Activated naive CD8-positive, alpha-beta T cell treated with anti-CD3 and anti-CD28 coated beads, Interleukin-2, amount 50 U/mL, for 24 hours (primary cell): ENCODE measurements around the gene GZMM.

Experiments used
- ATAC-seq: fragments of 150-1000 bp; cut with Tn5 transposase; one replicate; pipeline ENCODE4 v1.10.0; 2021
- DNase-seq: peaks from one replicate; pipeline ENCODE4 v3.0.0; 2021
- H3K27ac Mint-ChIP-seq: one replicate; pipeline ENCODE4 v1.8.0; 2021; ENCODE audit warnings: mild to moderate bottlenecking, mixed read lengths
- H3K27me3 Mint-ChIP-seq: one replicate; pipeline ENCODE4 v1.8.0; 2021; ENCODE audit warnings: mixed read lengths
- H3K36me3 Mint-ChIP-seq: one replicate; pipeline ENCODE4 v1.8.0; 2021; ENCODE audit warnings: low read depth, mixed read lengths
- H3K4me1 Mint-ChIP-seq: one replicate; pipeline ENCODE4 v1.8.0; 2021; ENCODE audit warnings: mixed read lengths
- H3K4me3 Mint-ChIP-seq: one replicate; pipeline ENCODE4 v1.8.0; 2021; ENCODE audit warnings: mild to moderate bottlenecking, moderate library complexity, mixed read lengths
- H3K9me3 Mint-ChIP-seq: one replicate; pipeline ENCODE4 v1.8.0; 2021; ENCODE audit warnings: mixed read lengths

The GZMM gene

DNA sequence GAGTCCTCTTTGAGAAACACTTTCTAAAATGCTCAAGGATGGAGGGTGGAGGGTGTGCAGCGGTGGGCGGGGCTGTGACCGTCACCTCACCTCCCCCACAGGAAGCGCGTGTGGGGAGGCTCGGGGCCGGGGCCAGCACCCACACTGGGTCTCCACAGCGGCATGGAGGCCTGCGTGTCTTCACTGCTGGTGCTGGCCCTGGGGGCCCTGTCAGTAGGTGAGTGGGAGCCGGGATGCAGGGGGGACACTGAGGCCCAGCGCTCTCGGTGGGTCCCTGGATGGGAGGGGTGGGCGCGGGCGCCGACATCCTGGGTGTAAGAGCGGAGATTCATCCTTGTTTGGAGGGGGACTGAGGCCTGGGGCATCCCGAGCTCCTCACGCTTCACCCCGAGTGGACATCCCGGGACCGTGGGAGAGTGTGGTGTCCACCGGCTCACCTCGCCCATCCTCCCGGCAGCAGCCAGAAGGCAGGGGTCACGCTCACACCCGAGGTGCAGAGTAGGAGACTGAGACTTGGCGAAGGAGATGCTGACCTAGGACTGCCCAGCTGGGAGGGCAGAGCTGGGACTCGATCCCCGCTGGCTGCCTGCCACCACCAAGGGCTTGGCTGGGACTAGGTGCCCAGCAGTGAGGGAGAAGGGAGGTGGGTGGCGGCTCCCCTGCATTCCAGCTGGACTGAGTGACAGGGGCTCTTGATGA is at the start of gene GZMM:
TSS of gene GZMM (plus strand) at position 144 of the 699 bp plus-strand sequence. CDS start at position 163, 19 bp downstream.
- peaks cover 26% of the 10 kb centered on the region for H3K4me1 Mint-ChIP-seq
- peaks cover 6% of the 10 kb centered on the region for H3K36me3 Mint-ChIP-seq
- no peaks in the 10 kb centered on the region for H3K9me3 Mint-ChIP-seq
- H3K27ac Mint-ChIP-seq, result peak within 1 kb of the TSS; percentile 79
- H3K27me3 Mint-ChIP-seq, result no peaks in the 10 kb centered on the region
- peak; percentile 77 for DNase-seq
- peak within 1 kb of the TSS; percentile 81 for H3K4me3 Mint-ChIP-seq
- peak; percentile 84 for ATAC-seq

DNA sequence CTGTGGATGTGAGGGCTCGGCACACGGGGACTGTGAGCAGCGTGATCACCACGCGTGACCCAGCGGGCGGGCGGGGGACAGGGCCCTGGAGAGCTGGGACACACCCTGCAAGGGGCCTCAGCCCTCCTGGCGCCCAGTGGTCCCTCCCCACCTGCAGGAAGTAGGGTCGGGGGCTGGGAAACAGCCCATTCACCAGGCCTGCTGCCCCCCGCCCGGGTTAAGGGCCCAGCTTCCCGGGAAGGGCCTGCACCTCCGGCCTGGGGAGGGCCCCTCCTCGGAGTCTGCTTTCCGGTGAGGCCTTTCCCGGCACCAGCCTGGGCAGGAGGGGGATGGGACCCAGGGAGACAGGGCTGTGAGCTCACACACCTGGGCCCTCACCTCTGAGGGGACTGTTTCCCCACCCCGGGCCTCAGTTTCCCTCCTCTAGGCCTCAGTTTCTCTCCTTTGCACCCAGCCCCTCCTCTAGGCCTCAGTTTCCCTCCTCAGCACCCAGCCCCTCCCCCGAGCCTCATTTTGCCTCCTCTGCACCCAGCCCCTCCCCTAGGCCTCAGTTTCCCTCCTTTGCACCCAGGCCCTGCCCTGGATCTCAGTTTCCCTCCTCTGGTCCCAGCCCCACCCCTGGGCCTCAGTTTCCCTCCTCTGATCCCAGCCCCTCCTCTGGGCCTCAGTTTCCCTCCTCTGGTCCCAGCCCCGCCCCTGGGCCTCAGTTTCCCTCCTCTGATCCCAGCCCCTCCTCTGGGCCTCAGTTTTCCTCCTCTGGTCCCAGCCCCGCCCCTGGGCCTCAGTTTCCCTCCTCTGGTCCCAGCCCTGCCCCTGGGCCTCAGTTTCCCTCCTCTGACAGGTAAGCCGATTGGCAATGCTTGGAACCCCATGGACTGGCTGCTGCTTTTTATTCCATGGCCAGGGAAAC is 49.4 kb upstream of the GZMM start:
- H3K4me3 Mint-ChIP-seq, result no peak overlapping the region
- ATAC-seq (no peak), DNase-seq (no peak)
- no peaks in the 10 kb centered on the region for H3K9me3 Mint-ChIP-seq
- no peak overlapping the region for H3K27ac Mint-ChIP-seq
- H3K4me1 Mint-ChIP-seq, result peaks cover 10% of the 10 kb centered on the region
- no peaks in the 10 kb centered on the region for H3K36me3 Mint-ChIP-seq
- peaks cover 24% of the 10 kb centered on the region for H3K27me3 Mint-ChIP-seq

DNA sequence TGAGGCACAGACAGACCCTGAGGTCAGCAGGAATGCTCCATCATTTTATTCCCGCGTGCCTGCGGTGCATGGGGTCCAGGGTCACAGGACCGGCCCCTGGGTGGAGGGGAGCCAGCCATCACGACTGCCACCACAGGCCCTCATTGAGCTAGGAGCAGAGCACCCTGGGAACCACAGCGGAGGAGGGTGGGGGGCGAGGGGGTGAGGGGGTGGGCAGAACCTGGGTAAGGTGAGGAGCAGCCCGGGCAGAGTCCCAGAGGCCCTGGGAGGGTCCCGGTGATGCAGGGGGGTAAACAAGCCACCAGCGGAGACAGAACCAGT is 48.8 kb upstream of the GZMM start:
- Mint-ChIP-seq H3K27me3 (peaks cover 26% of the 10 kb centered on the region), H3K36me3 (no peaks in the 10 kb centered on the region), H3K27ac (no peak overlapping the region), H3K4me3 (no peak overlapping the region), H3K9me3 (no peaks in the 10 kb centered on the region), H3K4me1 (peaks cover 10% of the 10 kb centered on the region)
- DNase-seq, result no peak
- no peak for ATAC-seq

DNA sequence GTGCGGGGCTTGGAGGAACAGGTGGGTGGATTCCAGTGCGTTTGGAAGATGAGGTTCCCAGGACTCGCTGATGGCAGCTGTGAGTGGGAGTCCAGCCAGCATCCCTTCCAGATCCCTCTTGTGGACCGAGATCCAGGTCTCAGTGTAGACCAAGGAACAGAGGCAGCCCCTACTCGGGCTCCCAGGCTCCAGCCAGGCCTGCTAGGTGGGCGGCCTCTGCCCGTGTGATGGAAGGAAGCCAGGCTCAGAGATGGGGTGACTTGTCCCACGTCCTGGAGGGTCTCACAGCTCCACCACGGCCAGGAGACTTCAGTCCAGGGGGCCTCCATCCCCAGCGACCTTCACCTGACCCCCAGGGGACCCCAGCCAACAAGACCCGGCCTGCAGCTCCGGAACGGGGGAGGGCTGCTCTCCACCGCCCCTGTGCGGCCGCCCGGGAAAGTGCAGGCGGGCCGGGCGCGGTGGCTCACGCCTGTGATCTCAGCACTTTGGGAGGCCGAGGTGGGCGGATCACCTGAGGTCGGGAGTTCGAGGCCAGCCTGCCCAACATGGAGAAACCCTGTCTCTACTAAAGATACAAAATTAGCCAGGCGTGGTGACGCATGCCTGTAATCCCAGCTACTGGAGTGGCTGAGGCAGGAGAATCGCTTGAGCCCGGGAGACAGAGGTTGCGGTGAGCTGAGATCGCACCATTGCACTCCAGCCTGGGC is 48.3 kb upstream of the GZMM start:
- Mint-ChIP-seq H3K4me3 (no peak overlapping the region), H3K36me3 (no peaks in the 10 kb centered on the region), H3K27me3 (peaks cover 26% of the 10 kb centered on the region), H3K27ac (no peak overlapping the region), H3K9me3 (no peaks in the 10 kb centered on the region), H3K4me1 (peaks cover 6% of the 10 kb centered on the region)
- ATAC-seq, result no peak
- peak; percentile 71 for DNase-seq

DNA sequence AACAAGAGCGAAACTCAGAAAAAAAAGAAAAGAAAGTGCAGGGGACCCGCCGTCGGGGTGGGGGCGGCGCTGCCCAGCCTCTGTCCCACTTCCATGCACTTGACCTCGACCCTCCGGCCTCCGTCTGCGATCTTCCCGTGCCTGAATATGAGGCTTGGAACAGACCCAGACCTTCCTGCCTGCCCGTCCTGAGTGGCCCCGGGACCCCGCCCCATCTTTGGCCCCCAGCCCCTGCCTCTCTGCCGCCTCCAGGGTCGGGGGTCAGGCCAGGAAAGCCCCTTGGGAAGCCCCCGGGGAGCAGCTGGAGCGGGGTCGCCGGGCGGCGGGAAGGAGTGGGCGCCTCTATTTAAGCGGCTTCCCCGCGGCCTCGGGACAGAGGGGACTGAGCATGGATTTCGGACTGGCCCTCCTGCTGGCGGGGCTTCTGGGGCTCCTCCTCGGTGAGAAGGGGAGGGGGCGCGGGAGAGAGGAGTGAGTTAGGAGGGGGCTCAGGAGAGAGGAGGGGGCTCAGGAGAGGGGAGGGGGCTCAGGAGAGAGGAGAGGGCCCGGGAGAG is 47.7 kb upstream of the GZMM start, which contains the start of gene MADCAM1:
TSS of gene MADCAM1 (plus strand) at position 375 of the 554 bp plus-strand sequence. CDS start at position 389, 14 bp downstream.
- Mint-ChIP-seq H3K9me3 (no peaks in the 10 kb centered on the region), H3K27ac (no peak within 1 kb of the TSS), H3K36me3 (no peaks in the 10 kb centered on the region), H3K4me1 (peaks cover 6% of the 10 kb centered on the region), H3K4me3 (no peak within 1 kb of the TSS), H3K27me3 (peaks cover 26% of the 10 kb centered on the region)
- ATAC-seq (no peak), DNase-seq (no peak)

DNA sequence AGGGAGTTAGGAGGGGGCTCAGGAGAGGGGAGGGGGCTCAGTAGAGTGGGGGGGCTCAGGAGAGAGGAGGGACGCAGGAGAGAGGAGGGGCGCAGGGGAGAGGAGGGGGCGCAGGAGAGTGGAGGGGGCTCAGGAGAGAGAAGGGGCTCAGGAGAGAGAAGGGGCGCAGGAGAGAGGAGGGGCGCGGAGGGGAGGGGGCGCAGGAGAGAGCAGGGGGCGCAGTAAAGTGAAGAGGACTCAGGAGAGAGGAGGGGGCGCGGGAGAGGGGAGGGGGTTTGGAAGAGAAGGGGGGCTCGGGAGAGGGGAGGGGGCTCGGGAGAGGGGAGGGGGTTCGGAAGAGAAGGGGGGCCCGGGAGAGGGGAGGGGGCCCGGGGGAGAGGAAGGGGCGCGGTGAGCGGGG is 46.9 kb upstream of the GZMM start:
- H3K9me3 Mint-ChIP-seq, result no peaks in the 10 kb centered on the region
- H3K27ac Mint-ChIP-seq, result no peak overlapping the region
- H3K36me3 Mint-ChIP-seq, result no peaks in the 10 kb centered on the region
- H3K27me3 Mint-ChIP-seq, result peaks cover 26% of the 10 kb centered on the region
- H3K4me3 Mint-ChIP-seq, result no peak overlapping the region
- H3K4me1 Mint-ChIP-seq, result peaks cover 6% of the 10 kb centered on the region
- DNase-seq (no peak), ATAC-seq (no peak)

DNA sequence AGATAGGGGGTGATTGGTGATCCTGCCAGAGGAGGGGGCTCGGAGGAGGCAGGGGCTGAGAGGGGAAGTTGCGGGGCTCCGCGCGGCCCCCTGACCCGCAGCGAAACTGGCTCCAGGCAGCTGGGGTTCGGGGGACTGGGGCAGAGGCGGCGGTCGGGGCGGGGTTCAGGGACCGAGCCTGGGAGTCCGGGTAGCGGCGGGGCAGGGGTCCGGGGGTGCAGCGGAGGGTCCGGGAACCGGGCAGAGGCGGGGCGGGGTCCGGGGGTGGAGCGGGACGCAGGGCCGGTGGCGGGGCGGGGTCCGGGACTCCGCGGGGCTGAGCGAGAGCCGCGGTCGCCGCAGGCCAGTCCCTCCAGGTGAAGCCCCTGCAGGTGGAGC is 46.4 kb upstream of the GZMM start:
- Mint-ChIP-seq H3K27me3 (peaks cover 26% of the 10 kb centered on the region), H3K36me3 (no peaks in the 10 kb centered on the region), H3K4me1 (peaks cover 7% of the 10 kb centered on the region), H3K9me3 (no peaks in the 10 kb centered on the region), H3K4me3 (no peak overlapping the region), H3K27ac (no peak overlapping the region)
- ATAC-seq (no peak), DNase-seq (no peak)

DNA sequence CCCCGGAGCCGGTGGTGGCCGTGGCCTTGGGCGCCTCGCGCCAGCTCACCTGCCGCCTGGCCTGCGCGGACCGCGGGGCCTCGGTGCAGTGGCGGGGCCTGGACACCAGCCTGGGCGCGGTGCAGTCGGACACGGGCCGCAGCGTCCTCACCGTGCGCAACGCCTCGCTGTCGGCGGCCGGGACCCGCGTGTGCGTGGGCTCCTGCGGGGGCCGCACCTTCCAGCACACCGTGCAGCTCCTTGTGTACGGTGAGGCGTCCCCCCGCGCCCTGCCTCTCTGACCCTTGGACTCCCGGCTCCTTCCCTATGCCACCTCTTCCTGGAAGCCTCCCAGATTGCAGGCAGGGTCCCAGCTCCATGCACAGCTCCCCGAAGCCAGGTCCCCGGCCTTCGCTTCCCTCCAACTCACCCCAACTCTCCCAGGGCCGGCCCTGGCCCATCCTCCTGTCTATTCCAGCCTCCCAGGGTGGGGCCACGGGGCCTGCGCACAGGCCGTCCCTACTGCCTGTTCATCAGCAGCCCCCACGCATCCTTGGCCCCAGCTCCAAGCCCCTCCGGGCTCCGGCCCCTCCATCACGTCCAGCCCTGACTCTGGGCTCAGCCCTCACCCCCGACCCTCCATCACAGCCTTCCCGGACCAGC is 45.9 kb upstream of the GZMM start:
- H3K36me3 Mint-ChIP-seq, result no peaks in the 10 kb centered on the region
- peaks cover 12% of the 10 kb centered on the region for H3K4me1 Mint-ChIP-seq
- peak; percentile 12 for ATAC-seq
- H3K9me3 Mint-ChIP-seq, result no peaks in the 10 kb centered on the region
- DNase-seq, result no peak
- no peak overlapping the region for H3K4me3 Mint-ChIP-seq
- H3K27me3 Mint-ChIP-seq, result peaks cover 26% of the 10 kb centered on the region
- H3K27ac Mint-ChIP-seq, result no peak overlapping the region

DNA sequence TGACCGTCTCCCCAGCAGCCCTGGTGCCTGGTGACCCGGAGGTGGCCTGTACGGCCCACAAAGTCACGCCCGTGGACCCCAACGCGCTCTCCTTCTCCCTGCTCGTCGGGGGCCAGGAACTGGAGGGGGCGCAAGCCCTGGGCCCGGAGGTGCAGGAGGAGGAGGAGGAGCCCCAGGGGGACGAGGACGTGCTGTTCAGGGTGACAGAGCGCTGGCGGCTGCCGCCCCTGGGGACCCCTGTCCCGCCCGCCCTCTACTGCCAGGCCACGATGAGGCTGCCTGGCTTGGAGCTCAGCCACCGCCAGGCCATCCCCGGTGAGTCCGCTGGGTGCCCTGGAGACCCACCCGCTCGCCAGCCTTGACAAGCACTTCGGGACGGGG is 45.4 kb upstream of the GZMM start:
- Mint-ChIP-seq H3K9me3 (no peaks in the 10 kb centered on the region), H3K27me3 (peaks cover 26% of the 10 kb centered on the region), H3K4me3 (no peak overlapping the region), H3K36me3 (no peaks in the 10 kb centered on the region), H3K4me1 (peaks cover 12% of the 10 kb centered on the region), H3K27ac (no peak overlapping the region)
- DNase-seq (no peak), ATAC-seq (no peak)

DNA sequence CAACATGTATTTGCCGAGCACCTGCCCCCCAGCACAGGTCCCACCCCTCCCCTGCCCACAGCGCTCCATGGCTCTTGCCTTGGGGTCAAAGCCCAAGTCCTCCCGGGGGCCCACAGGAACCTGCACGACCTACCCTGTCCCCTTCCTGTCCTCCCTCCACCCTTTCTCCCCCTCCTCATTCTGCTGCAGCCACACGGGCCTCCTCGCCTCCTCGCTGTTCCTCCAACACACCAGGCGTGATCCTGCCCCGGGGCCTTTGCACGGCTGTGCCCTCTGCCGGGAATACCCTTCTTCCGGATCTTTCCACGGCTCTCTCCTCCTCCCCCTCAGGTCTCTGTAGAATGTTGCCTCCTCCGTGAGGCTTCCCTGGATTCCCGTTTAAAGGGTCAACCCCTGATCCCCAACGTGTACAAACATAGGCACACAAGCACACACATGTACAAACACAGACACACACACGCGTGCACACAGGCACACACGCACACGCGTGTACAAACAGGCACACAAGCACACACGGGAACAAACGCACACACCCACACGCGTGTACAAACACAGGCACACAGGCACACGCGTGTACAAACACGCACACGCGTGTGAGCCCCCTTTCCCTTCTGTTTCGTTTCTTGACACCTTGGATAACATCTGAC is 44.8 kb upstream of the GZMM start:
- no peak overlapping the region for H3K27ac Mint-ChIP-seq
- H3K4me1 Mint-ChIP-seq, result peaks cover 10% of the 10 kb centered on the region
- no peak for ATAC-seq
- H3K27me3 Mint-ChIP-seq, result peaks cover 26% of the 10 kb centered on the region
- no peaks in the 10 kb centered on the region for H3K36me3 Mint-ChIP-seq
- H3K4me3 Mint-ChIP-seq, result no peak overlapping the region
- H3K9me3 Mint-ChIP-seq, result no peaks in the 10 kb centered on the region
- no peak for DNase-seq

DNA sequence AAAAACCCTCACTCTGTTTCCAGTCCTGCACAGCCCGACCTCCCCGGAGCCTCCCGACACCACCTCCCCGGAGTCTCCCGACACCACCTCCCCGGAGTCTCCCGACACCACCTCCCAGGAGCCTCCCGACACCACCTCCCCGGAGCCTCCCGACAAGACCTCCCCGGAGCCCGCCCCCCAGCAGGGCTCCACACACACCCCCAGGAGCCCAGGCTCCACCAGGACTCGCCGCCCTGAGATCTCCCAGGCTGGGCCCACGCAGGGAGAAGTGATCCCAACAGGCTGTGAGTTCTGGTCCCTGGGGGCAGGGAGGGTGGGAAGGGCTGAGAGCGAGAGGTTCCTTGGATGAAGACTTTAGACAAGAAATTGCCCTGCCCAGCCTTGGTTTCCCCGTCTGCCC is 42.2 kb upstream of the GZMM start:
- Mint-ChIP-seq H3K27me3 (peaks cover 15% of the 10 kb centered on the region), H3K36me3 (no peaks in the 10 kb centered on the region), H3K9me3 (no peaks in the 10 kb centered on the region), H3K27ac (no peak overlapping the region), H3K4me1 (peaks cover 15% of the 10 kb centered on the region), H3K4me3 (no peak overlapping the region)
- DNase-seq (no peak), ATAC-seq (no peak)

DNA sequence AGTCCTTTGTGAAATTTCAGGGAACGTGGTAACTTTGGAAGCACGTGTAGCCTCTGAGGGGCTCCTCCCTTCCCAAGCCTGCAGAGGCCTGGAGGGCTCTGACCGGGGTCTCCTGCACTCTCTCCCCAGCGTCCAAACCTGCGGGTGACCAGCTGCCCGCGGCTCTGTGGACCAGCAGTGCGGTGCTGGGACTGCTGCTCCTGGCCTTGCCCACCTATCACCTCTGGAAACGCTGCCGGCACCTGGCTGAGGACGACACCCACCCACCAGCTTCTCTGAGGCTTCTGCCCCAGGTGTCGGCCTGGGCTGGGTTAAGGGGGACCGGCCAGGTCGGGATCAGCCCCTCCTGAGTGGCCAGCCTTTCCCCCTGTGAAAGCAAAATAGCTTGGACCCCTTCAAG is 39.2 kb upstream of the GZMM start:
- ATAC-seq, result no peak
- Mint-ChIP-seq H3K4me3 (no peak overlapping the region), H3K4me1 (peaks cover 31% of the 10 kb centered on the region), H3K27ac (no peak overlapping the region), H3K9me3 (no peaks in the 10 kb centered on the region), H3K27me3 (no peaks in the 10 kb centered on the region), H3K36me3 (no peaks in the 10 kb centered on the region)
- DNase-seq, result no peak

DNA sequence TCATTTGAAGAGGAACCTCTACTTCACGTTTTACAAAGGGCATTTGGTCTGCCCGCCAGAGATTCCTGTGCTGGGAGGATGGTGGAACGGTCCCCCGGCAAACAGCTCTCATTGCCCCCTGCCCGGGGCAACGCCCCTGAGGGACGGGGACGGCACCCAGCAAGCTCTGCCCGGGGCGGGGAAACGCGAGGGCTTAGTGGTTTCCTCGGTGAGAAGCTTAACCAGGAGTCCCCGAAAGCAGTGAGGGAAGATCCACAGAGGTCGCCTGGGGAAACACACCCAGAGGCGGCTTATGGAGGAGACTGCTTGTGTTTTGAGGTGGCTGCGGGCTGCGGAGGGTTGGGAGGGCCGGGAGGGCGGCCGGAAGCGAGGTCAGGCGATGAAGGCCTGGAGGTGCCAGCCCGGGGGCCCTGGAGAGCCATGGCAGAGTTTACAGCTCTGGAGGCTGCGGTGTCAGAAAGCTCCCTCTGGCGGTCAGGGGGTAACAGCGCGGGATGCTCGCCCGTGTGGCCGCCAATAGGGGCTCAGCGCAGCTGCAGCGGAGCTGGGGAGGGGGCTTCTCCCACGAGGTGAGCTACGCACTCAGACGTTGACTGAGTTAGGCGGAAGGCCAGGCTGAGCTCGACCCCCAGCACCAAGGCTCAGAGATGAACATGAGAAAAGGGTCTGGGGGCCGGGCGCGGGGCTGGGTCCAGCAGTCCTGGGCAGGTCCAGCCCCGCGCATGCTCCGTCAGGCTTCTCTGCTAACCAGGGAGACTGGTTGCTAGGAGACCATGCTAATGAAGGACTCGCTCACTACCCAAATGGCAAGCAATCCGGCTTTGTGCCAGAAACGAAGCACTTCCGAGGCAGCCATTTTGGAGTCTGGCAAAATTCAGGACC is 37.2 kb upstream of the GZMM start:
- H3K4me1 Mint-ChIP-seq, result peaks cover 48% of the 10 kb centered on the region
- peak; percentile 94 for DNase-seq
- H3K4me3 Mint-ChIP-seq, result peak overlapping the region; percentile 90
- H3K9me3 Mint-ChIP-seq, result no peaks in the 10 kb centered on the region
- H3K27me3 Mint-ChIP-seq, result no peaks in the 10 kb centered on the region
- peak; percentile 66 for ATAC-seq
- H3K36me3 Mint-ChIP-seq, result peaks cover 2% of the 10 kb centered on the region
- peak overlapping the region; percentile 100 for H3K27ac Mint-ChIP-seq
